PFSK-1 (cell line): ENCODE results near the gene KDM4C.

Experiments
- FOXP2 ChIP-seq: optimal IDR thresholded peaks from 2 replicates; pipeline ENCODE3; 2011; ENCODE audit warnings: borderline replicate concordance, control low read depth, inconsistent platforms; ENCODE audit not compliant: insufficient read depth; ENCODE audit errors: extremely low read length, extremely low read depth
- POLR2AphosphoS5 ChIP-seq: IDR thresholded peaks from 2 replicates; pipeline ENCODE4 v1.6.1; 2012; ENCODE audit warnings: low read depth, mild to moderate bottlenecking, control low read depth, low read length, moderate library complexity
- REST ChIP-seq, 2 experiments: IDR thresholded peaks; 2 replicates each; pipeline versions ENCODE4 v1.6.1 to v1.8.0; 2011 to 2012; ENCODE audit warnings: low read depth in 2 of 2, low read length in 2 of 2, control low read depth in 1 of 2, inconsistent platforms in 1 of 2, mild to moderate bottlenecking in 1 of 2, moderate library complexity in 1 of 2; ENCODE audit not compliant: insufficient read depth in 1 of 2
- SIN3A ChIP-seq: IDR thresholded peaks from 2 replicates; pipeline ENCODE4 v1.6.1; 2012; ENCODE audit warnings: mild to moderate bottlenecking, low read length, moderate library complexity, borderline replicate concordance; ENCODE audit not compliant: insufficient read depth
- TAF1 ChIP-seq: IDR thresholded peaks from 2 replicates; pipeline ENCODE4 v1.6.1; 2012; ENCODE audit warnings: low read length, control low read depth, borderline replicate concordance; ENCODE audit not compliant: insufficient read depth

KDM4C gene

DNA sequence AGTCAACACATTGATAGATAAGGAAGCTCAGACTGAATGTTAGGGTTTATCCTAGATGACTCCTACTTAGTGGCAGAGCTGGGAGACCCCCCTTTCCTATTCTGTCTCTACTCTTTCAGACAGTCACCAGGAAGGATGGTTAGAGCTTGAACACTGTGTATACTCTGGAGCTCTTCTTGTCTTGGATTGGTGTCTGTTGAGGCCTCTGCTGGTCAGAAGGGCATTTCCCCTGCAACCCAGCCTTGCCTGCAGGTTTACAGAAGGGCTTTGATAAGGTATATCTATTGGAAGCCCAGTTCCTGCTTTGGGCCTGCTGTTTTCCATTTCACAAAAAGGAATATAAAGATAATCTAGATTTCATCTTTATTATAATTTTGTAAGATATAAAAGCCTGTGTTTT is 71.8 kb downstream of the KDM4C start:
- TF ChIP-seq TAF1 (no peak), REST (IDR thresholded peaks at IDR 0.05; ENCODE audit: insufficient read depth in 1 of 2, low read depth in 2 of 2, low read length in 2 of 2) (no peak)

- no peak for TF ChIP-seq FOXP2
- TF ChIP-seq TAF1, result no peak
- TF ChIP-seq POLR2AphosphoS5, result no peak
- no peak for TF ChIP-seq SIN3A
- no peak for TF ChIP-seq REST (IDR thresholded peaks at IDR 0.05; ENCODE audit: insufficient read depth in 1 of 2, low read depth in 2 of 2, low read length in 2 of 2)
Observed at GRCh38 chr9:6833518-6834192, 75.9 kb downstream of the KDM4C start.

DNA sequence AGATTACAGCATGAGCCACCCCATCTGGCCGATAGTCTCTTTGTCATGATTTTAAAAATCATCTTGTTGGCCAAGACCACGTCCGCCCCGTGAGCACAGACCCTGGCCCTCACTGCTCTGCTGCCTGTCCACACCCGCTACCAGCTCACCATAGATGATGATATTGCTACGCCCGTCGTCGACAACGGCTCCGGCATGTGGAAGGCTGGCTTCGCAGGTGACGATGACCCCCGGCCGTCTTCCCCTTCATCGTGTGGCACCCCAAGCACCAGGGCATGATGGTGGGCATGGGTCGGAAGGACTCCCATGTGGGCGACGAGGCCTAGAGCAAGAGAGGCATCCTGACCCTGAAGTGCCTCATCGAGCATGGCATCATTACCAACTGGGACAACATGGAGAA is 76.5 kb downstream of the KDM4C start:
- no peak for TF ChIP-seq REST (IDR thresholded peaks at IDR 0.05; ENCODE audit: insufficient read depth in 1 of 2, low read depth in 2 of 2, low read length in 2 of 2)
- no peak for TF ChIP-seq FOXP2
- no peak for TF ChIP-seq POLR2AphosphoS5
- no peak for TF ChIP-seq TAF1
- no peak for TF ChIP-seq SIN3A

DNA sequence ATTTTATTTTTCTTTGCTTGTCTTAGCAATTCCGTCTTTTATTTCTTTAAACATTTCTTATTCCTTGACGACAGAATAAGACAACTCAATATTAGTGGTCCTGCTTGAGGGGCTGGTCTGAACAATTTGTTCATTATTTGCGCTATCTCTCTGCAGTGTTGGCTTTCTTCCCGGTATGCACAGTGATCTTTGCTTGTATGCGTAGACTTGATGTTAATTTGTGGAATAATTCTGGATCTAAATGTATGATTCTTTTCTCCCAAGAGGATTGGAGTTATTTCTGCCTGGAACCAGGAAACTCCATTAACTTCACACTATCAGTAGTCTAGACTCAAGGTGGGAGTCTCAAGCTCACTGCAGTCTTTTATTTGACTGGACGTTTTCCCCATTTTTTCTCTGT is 80.4 kb downstream of the KDM4C start:
- TF ChIP-seq SIN3A, result no peak
- TF ChIP-seq TAF1, result no peak
- TF ChIP-seq POLR2AphosphoS5, result no peak
- TF ChIP-seq FOXP2, result no peak
- no peak for TF ChIP-seq REST (IDR thresholded peaks at IDR 0.05; ENCODE audit: insufficient read depth in 1 of 2, low read depth in 2 of 2, low read length in 2 of 2)

DNA sequence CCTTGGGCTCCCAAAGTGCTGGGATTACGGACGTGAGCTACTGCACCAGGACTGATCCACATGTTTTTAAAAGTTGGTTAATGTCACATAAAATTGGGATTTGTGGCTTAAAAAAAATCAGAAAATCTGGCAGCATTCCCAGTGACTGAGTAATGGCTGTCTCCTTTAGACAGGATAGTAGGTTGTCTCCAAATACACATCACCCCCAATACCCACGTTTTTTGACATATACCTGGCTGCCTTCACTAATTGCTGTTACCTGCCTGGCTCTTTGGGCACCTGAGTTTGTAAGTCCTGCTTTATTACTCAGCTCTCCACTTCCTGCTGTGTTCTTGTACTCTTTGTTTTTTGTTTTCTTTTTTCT is 84.8 kb downstream of the KDM4C start:
- TF ChIP-seq TAF1 (no peak), SIN3A (no peak), REST (IDR thresholded peaks at IDR 0.05; ENCODE audit: insufficient read depth in 1 of 2, low read depth in 2 of 2, low read length in 2 of 2) (no peak), FOXP2 (no peak), POLR2AphosphoS5 (no peak)
